ENCODE measurements around the gene ELK1.

- no peak for TF ChIP-seq POLR2A (IDR thresholded peaks at IDR 0.05)
- no peak for TF ChIP-seq CTCF (IDR thresholded peaks at IDR 0.05)
Measured at GRCh38 chrX:47593522-47593921, 56.8 kb downstream of the ELK1 start.
